ENCODE results near the gene GFY.

Gene GFY, protein sequence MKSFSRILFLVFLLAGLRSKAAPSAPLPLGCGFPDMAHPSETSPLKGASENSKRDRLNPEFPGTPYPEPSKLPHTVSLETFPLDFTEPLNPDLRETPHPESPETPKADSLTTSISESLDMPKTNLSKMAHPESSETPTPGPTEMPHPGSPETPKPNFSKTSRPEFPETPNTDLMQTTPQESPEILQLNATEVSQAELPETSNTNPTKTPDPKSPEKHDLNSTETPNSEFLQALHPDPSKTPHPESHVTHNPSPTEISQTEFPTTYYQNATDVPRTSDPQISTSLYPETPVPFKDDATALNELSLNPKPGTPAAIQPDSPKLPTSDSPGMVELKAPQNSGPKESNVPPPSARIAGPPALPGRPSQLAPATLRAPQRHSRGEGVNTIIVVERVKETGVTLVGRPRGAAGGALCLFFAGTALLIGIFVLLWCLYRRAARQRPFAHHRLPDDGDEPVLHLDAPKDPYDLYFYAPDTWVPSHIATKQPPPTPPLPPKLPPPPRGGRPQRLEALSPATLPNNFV

DNA sequence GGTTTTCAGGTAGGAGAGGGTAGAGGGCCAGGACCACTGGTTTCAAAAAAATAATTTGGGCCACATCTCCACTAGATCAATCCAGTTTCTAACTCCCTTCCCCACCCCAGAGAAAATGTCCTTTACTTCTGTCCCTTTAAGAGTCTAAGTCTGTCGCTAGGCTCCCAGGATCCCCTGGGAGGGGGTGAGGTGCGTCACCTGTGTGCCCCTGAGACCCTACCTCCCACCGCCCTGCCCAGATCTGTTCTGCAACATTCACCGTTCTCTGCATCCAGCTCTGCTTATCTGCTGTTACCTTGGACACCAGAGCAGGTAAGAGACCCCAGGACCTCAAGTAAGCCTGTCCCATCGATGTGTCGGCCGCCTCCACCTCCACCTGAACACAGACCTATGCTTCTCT, at the start of gene GFY:
GFY (plus strand) TSS at position 211 of the 400 bp plus-strand sequence. CDS start 1,043 bp downstream, outside the sequence.
- peak within 1 kb of the TSS; percentile 62 to 93 (median 71) for H3K4me2 ChIP-seq
- peak within 1 kb of the TSS in 8 of 10 experiments; percentile 3 to 56 (median 20); a peak in 9 of 20 replicates for H3K4me3 ChIP-seq
- peaks cover 42 to 74% (median 67%) of the 10 kb centered on the region in 10 experiments for H3K4me1 ChIP-seq

DNA sequence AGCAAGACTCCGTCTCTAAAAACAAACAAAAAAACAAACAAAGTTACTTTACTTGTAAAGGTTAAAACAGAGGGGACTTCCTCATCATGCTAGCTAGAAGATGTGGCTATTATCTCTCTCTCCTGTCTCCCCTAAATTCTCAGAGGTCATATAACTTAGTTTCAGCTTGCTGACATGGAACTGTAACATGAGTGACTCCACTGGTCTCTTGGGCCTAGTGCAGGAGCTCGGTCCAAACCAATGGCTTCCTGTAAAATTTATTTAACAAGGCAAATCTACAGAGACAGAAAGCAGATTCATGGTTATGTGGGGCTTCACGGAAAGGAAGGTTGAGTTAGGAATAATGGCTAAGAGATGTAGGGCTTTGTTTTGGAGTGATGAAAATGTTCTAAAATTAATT, 46.7 kb upstream of the GFY start:
- no peak for TF ChIP-seq Cebpa-rat (IDR thresholded peaks at IDR 0.05)
- H3K9ac ChIP-seq: no peak overlapping the region
- peaks cover 21 to 24% (median 23%) of the 10 kb centered on the region in 11 experiments for H3K9me3 ChIP-seq (replicated peaks in 1 of 11)
- no peak overlapping the region for H3K27ac ChIP-seq
- no peaks in the 10 kb centered on the region for H4K20me1 ChIP-seq
- no peak overlapping the region for H3K4me3 ChIP-seq
- peak overlapping the region in 3 of 11 experiments; percentile 0 to 33 (median 27); a peak in 3 of 22 replicates for H3K4me2 ChIP-seq
- H3K27me3 ChIP-seq: no peaks in the 10 kb centered on the region
- peaks cover 0 to 36% (median 20%) of the 10 kb centered on the region in 10 experiments; a peak in 13 of 20 replicates for H3K4me1 ChIP-seq
- no peaks in the 10 kb centered on the region for H3K36me3 ChIP-seq

More for the DNA sequence above, at the start of gene GFY:
- Histone ChIP-seq H3K27me3 (peaks cover 99 to 100% (median 100%) of the 10 kb centered on the region in 11 experiments), H3K27ac (no peak within 1 kb of the TSS), H3K36me3 (no peaks in the 10 kb centered on the region), H3K9me3 (replicated peaks in 1 of 11) (peaks cover 0 to 9% (median 4%) of the 10 kb centered on the region in 11 experiments; a peak in 11 of 22 replicates), H3K9ac (no peak within 1 kb of the TSS), H4K20me1 (peaks cover 0 to 22% (median 6%) of the 10 kb centered on the region in 11 experiments; a peak in 11 of 22 replicates)
- no peak for TF ChIP-seq Cebpa-rat (IDR thresholded peaks at IDR 0.05)

DNA sequence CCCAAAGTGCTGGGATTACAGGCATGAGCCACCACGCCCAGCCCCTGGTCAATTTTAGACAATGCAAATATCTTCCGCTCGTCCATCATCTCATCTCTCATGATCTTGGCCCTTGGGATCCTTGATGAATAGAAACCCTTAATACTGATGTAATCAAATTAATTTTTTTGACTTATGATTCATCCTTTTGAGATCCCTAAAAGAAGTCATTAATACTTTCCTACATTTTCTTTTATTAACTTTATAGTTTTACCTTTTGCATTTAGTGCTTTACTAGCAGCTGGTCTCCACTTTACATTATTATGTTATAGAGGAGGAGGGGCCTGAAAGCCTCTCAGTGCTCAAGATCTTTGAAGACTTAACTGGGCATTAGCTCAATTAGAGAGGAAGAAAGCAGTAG, 44.8 kb upstream of the GFY start:
- H4K20me1 ChIP-seq: no peaks in the 10 kb centered on the region
- H3K27ac ChIP-seq: no peak overlapping the region
- H3K27me3 ChIP-seq: no peaks in the 10 kb centered on the region
- no peak overlapping the region for H3K4me3 ChIP-seq
- peaks cover 22 to 30% (median 24%) of the 10 kb centered on the region in 11 experiments for H3K9me3 ChIP-seq (replicated peaks in 1 of 11)
- no peaks in the 10 kb centered on the region for H3K36me3 ChIP-seq
- no peak overlapping the region for H3K9ac ChIP-seq
- no peak overlapping the region; a peak in 1 of 22 replicates for H3K4me2 ChIP-seq
- peaks cover 0 to 23% (median 10%) of the 10 kb centered on the region in 10 experiments; a peak in 10 of 20 replicates for H3K4me1 ChIP-seq
- TF ChIP-seq Cebpa-rat (IDR thresholded peaks at IDR 0.05): no peak

DNA sequence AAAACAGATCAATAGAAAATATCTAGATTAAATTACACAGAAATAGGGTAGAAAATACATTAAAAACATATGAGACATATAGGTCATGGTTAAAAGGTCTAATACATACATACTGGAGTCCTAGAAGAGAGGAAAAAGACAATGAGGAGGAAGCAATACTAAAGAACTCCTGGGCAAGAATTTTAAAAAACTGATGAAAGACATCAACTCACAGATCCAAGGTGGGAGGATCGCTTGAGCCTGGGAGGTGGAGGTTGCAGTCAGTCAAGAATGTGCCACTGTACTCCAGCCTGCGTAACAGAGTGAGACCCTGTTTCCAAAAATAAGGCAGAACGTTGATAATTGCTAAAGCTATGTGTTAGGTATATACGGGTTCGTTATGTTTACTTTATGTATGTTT, 42.5 kb upstream of the GFY start:
- no peak overlapping the region for H3K27ac ChIP-seq
- H4K20me1 ChIP-seq: no peaks in the 10 kb centered on the region
- H3K27me3 ChIP-seq: no peaks in the 10 kb centered on the region
- H3K4me2 ChIP-seq: no peak overlapping the region
- H3K36me3 ChIP-seq: no peaks in the 10 kb centered on the region
- H3K4me3 ChIP-seq: no peak overlapping the region
- H3K9ac ChIP-seq: no peak overlapping the region
- peaks cover 0 to 28% (median 14%) of the 10 kb centered on the region in 10 experiments; a peak in 12 of 20 replicates for H3K4me1 ChIP-seq
- H3K9me3 ChIP-seq (replicated peaks in 1 of 11): peaks cover 22 to 30% (median 24%) of the 10 kb centered on the region in 11 experiments
- no peak for TF ChIP-seq Cebpa-rat (IDR thresholded peaks at IDR 0.05)

DNA sequence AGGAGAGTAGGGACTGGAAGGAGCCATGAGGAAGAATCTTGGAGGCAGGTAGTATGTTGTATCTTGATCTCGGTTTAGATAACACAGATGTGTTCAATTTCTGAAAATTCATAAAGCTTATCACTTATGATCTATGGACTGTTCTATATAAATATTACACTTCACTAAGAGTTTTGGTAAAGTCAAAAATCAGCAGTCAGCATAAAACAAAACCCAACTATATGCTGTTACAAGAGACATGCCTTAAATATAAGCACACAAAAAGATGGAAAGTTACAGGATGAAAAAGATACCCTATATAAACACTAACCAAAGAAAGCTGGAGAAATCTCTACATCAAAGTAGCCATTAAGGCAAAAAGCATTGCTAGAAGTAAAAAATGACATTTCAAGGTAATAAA, 41.6 kb upstream of the GFY start:
- Histone ChIP-seq H3K27ac (no peak overlapping the region), H3K4me3 (no peak overlapping the region), H3K4me1 (peaks cover 9 to 33% (median 22%) of the 10 kb centered on the region in 10 experiments), H3K4me2 (no peak overlapping the region), H3K9me3 (replicated peaks in 1 of 11) (peaks cover 22 to 30% (median 24%) of the 10 kb centered on the region in 11 experiments), H3K27me3 (no peaks in the 10 kb centered on the region; a peak in 1 of 22 replicates), H3K36me3 (no peaks in the 10 kb centered on the region), H3K9ac (no peak overlapping the region), H4K20me1 (no peaks in the 10 kb centered on the region)
- no peak for TF ChIP-seq Cebpa-rat (IDR thresholded peaks at IDR 0.05)

DNA sequence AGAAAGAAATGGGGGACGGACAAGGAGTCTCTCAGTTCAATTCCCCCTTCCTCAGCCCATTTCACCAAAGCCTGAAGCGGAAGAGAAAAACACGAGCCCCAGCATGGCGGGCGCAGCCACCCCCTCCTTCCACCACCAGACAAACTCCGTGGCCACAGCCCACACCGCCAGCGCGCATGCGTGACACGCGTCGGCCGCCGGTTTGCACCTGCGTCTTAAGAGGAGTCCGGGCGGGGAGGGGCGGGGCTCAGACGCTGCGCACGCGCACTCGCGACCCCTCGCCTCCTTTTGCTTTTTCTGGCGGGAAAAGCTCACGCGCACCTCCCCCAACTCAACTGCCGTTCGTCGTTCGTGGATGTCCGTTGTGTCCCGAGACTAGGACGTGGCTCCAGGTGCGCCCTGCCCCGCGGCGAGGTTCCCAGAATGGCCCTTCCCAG, 37.2 kb upstream of the GFY start, which contains the start of gene KASH5:
KASH5 (plus strand) TSS at position 314 of the 437 bp plus-strand sequence. CDS start 2,635 bp downstream, outside the sequence.
- H3K4me3 ChIP-seq: no peak within 1 kb of the TSS
- peaks cover 0 to 9% (median 0%) of the 10 kb centered on the region in 11 experiments; a peak in 1 of 22 replicates for H4K20me1 ChIP-seq
- TF ChIP-seq Cebpa-rat (IDR thresholded peaks at IDR 0.05): no peak
- no peak within 1 kb of the TSS for H3K27ac ChIP-seq
- H3K9me3 ChIP-seq (replicated peaks in 1 of 11): peaks cover 5 to 13% (median 6%) of the 10 kb centered on the region in 11 experiments; a peak in 18 of 22 replicates
- 0 out of 22 replicates have a peak within 1 kb of the TSS, but pooled peaks of 1 of the 11 experiments have one; percentile 17 for H3K9ac ChIP-seq
- H3K27me3 ChIP-seq: peaks cover 0 to 19% (median 7%) of the 10 kb centered on the region in 11 experiments; a peak in 9 of 22 replicates
- H3K36me3 ChIP-seq: no peaks in the 10 kb centered on the region
- H3K4me2 ChIP-seq: peak within 1 kb of the TSS; percentile 44 to 81 (median 72)
- peaks cover 11 to 53% (median 35%) of the 10 kb centered on the region in 10 experiments for H3K4me1 ChIP-seq

DNA sequence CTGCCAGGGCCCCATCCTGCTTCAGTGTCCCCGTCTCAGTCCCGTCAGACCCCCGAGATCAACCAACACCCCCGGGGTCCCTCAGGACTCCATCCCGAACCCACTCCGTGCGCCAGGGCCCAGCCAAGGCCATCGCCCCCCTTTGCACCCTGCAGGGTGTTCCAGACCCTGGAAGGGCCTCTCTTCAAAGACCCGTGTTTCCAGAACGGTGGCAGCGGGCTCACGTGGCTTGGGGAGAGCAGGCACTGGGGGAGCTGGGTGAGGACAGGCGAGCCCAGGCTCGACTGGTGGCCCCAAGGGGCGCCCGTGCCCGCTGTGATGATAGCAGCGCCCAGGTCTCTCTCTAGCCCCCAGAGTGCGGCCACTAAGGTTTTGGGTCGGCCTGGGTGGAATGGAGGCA, 35.8 kb upstream of the GFY start:
- H3K4me3 ChIP-seq: no peak overlapping the region
- no peak overlapping the region for H3K27ac ChIP-seq
- H3K9me3 ChIP-seq (replicated peaks in 1 of 11): no peaks in the 10 kb centered on the region
- no peak overlapping the region; a peak in 1 of 22 replicates for H3K9ac ChIP-seq
- TF ChIP-seq Cebpa-rat (IDR thresholded peaks at IDR 0.05): no peak
- peaks cover 0 to 19% (median 7%) of the 10 kb centered on the region in 11 experiments; a peak in 9 of 22 replicates for H3K27me3 ChIP-seq
- peaks cover 0 to 9% (median 0%) of the 10 kb centered on the region in 11 experiments; a peak in 1 of 22 replicates for H4K20me1 ChIP-seq
- H3K4me2 ChIP-seq: 0 out of 22 replicates have a peak overlapping the region, but pooled peaks of 1 of the 11 experiments have one; percentile 15
- no peaks in the 10 kb centered on the region for H3K36me3 ChIP-seq
- peaks cover 11 to 64% (median 38%) of the 10 kb centered on the region in 10 experiments for H3K4me1 ChIP-seq

DNA sequence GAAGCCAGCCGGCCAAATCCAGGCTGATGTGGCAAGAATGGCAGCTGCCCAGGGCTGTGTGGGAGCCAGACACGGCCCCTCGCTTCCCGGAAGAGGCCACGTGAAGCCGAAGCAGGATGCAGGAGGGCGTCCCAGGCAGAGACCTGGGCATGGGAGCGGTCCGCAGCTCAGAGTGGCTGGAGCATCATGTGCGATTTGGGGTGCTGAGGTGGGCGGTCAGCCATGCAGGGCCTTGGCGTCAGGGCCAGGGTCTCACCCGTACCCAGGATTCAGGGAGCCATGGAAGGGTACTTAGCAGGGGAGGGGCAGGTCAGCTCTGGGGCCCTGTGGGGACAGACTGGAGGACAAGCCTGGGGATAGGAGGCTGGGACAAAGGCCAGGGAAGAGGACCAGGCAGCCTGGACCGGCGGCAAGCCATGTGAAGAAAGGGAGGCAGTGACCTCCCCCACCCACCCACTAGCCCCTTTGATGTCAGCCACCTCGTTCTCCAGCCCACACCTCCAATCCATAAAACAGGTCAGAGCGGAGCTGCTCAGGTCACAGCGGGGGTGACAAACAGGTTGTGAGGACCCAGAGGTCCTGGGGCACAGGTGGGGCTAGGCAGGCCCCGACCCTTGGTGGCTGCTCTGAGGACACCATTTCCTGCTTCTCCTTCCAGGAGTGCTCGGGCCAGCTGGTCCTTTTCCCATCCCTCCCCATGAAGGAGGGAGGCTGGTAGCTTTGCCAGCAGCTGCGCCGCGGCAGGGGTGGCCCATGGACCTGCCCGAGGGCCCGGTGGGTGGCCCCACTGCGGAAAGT, 34.9 kb upstream of the GFY start:
- Histone ChIP-seq H3K9ac (peak overlapping the region in 1 of 11 experiments; percentile 7; a peak in 1 of 22 replicates), H3K4me3 (no peak overlapping the region), H4K20me1 (peaks cover 0 to 9% (median 0%) of the 10 kb centered on the region in 11 experiments; a peak in 1 of 22 replicates), H3K4me1 (peaks cover 11 to 64% (median 38%) of the 10 kb centered on the region in 10 experiments), H3K36me3 (no peaks in the 10 kb centered on the region), H3K4me2 (peak overlapping the region in 7 of 11 experiments; percentile 19 to 49 (median 35); a peak in 11 of 22 replicates), H3K27me3 (peaks cover 0 to 19% (median 7%) of the 10 kb centered on the region in 11 experiments; a peak in 9 of 22 replicates), H3K27ac (no peak overlapping the region), H3K9me3 (replicated peaks in 1 of 11) (no peaks in the 10 kb centered on the region)
- no peak for TF ChIP-seq Cebpa-rat (IDR thresholded peaks at IDR 0.05)
